Endodermal cell (in vitro differentiated cells): ENCODE data around the gene INPPL1. TPM values are rescaled to one million over a fixed set of nuclear protein-coding genes. Genes with fewer than 3 reads are reported as not detected.
"Not testable (repeated sequence)": the region's sequence is repeated elsewhere in the genome, so short reads cannot be mapped to it uniquely, and the experiment has no call there.

Source experiments
- DNase-seq: peaks from one replicate; pipeline ENCODE4 v3.0.0-alpha.2; 2017
- H3K27ac ChIP-seq: 2 replicates; pipeline ENCODE4 v1.5.1; 2013; ENCODE audit warnings: mild to moderate bottlenecking, low read depth, low read length, moderate library complexity
- H3K27me3 ChIP-seq: 2 replicates; pipeline ENCODE4 v1.6.1; 2013; ENCODE audit warnings: mild to moderate bottlenecking, low read length, moderate library complexity; ENCODE audit not compliant: insufficient read depth, control insufficient read depth, poor library complexity, severe bottlenecking
- H3K36me3 ChIP-seq: 2 replicates; pipeline ENCODE4 v1.7.0; 2013; ENCODE audit warnings: mild to moderate bottlenecking, low read length, moderate library complexity; ENCODE audit not compliant: control insufficient read depth, insufficient read depth
- H3K4me1 ChIP-seq: one replicate; pipeline ENCODE4 v1.7.0; 2013; ENCODE audit warnings: low read length; ENCODE audit not compliant: control insufficient read depth, insufficient read depth
- H3K4me3 ChIP-seq: 2 replicates; pipeline ENCODE4 v1.5.1; 2013; ENCODE audit warnings: mild to moderate bottlenecking, low read length, moderate library complexity
- H3K9ac ChIP-seq: 2 replicates; pipeline ENCODE4 v1.6.1; 2013; ENCODE audit warnings: mild to moderate bottlenecking, low read length, moderate library complexity; ENCODE audit not compliant: poor library complexity, severe bottlenecking; ENCODE audit errors: extremely low read depth
- H3K9me3 ChIP-seq: 2 replicates; pipeline ENCODE4 v1.6.1; 2013; ENCODE audit warnings: mild to moderate bottlenecking, low read length, moderate library complexity; ENCODE audit not compliant: control insufficient read depth
- H3K27ac Mint-ChIP-seq: 2 replicates; pipeline ENCODE4 v1.8.0; 2020; ENCODE audit warnings: mixed read lengths
- H3K27me3 Mint-ChIP-seq: 2 replicates; pipeline ENCODE4 v1.8.0; 2021; ENCODE audit warnings: mild to moderate bottlenecking, mixed read lengths; ENCODE audit not compliant: insufficient read depth
- H3K36me3 Mint-ChIP-seq: 2 replicates; pipeline ENCODE4 v1.8.0; 2020; ENCODE audit warnings: low read depth, mixed read lengths
- H3K4me1 Mint-ChIP-seq: 2 replicates; pipeline ENCODE4 v1.8.0; 2020; ENCODE audit warnings: mixed read lengths
- H3K4me3 Mint-ChIP-seq: 2 replicates; pipeline ENCODE4 v1.8.0; 2020; ENCODE audit warnings: mild to moderate bottlenecking, moderate library complexity, mixed read lengths
- H3K9me3 Mint-ChIP-seq: 2 replicates; pipeline ENCODE4 v1.8.0; 2020; ENCODE audit warnings: mild to moderate bottlenecking, mixed read lengths
- CTCF ChIP-seq: fragments of 200-600 bp; sonication (generic); conservative IDR thresholded peaks from 2 replicates; pipeline ENCODE4 v1.5.0; 2021; ENCODE audit warnings: antibody characterized with exemption, mild to moderate bottlenecking
- WGBS, 2 experiments: methylation state at CpG; one replicate each; pipeline versions ENCODE4 v1.1.5 to v1.1.7; 2013; ENCODE audit warnings: missing lambda C conversion rate in 2 of 2, mixed read lengths in 1 of 2; ENCODE audit not compliant: insufficient coverage in 1 of 2, insufficient read length in 1 of 2; 5-methylcytosine and 5-hydroxymethylcytosine counted together
- total RNA-seq, 2 donors: library from RNA; stranded (reverse); fragmentation: NEBNext Ultra II Directional in 1 of 2; extraction: Animal tissue kit (Norgen Biotek cat#: 25700) in 1 of 2; gene quantifications; 2 replicates in 1 of 2; 3 replicates in 1 of 2; pipeline ENCODE4 v1.2.1, GENCODE V29; 2021

INPPL1 gene
- total RNA-seq, 2 donors from 2014 or later: 230 to 325 TPM

GRCh38 chr11:72263361-72263760, 38.8 kb downstream of the INPPL1 start:
- 90 to 94% methylated on average over 2 to 4 of the region's 4 CpGs for WGBS, 2 experiments
- Mint-ChIP-seq H3K27me3 (no peaks in the 10 kb centered on the region), H3K4me1 (no peaks in the 10 kb centered on the region), H3K4me3 (no peak overlapping the region), H3K36me3 (no peaks in the 10 kb centered on the region), H3K9me3 (peaks cover 9% of the 10 kb centered on the region), H3K27ac (no peak overlapping the region)
- Histone ChIP-seq H3K36me3 (no peaks in the 10 kb centered on the region), H3K4me1 (no peaks in the 10 kb centered on the region), H3K9me3 (no peaks in the 10 kb centered on the region), H3K27me3 (no peaks in the 10 kb centered on the region), H3K9ac (no peak overlapping the region), H3K4me3 (peak overlapping the region; percentile 29), H3K27ac (no peak overlapping the region)
- DNase-seq: no peak
- no peak for TF ChIP-seq CTCF

GRCh38 chr11:72265951-72266350, 41.4 kb downstream of the INPPL1 start:
- Mint-ChIP-seq H3K9me3 (peaks cover 9% of the 10 kb centered on the region), H3K36me3 (no peaks in the 10 kb centered on the region), H3K27me3 (peaks cover 2% of the 10 kb centered on the region), H3K4me1 (no peaks in the 10 kb centered on the region), H3K4me3 (no peak overlapping the region), H3K27ac (no peak overlapping the region)
- Histone ChIP-seq H3K27me3 (no peaks in the 10 kb centered on the region), H3K9me3 (no peaks in the 10 kb centered on the region), H3K9ac (no peak overlapping the region), H3K27ac (no peak overlapping the region), H3K4me3 (no peak overlapping the region), H3K36me3 (no peaks in the 10 kb centered on the region), H3K4me1 (no peaks in the 10 kb centered on the region)
- TF ChIP-seq CTCF: no peak
- DNase-seq: no peak

GRCh38 chr11:72266960-72267359, 42.4 kb downstream of the INPPL1 start:
- not testable (repeated sequence) for H3K27ac Mint-ChIP-seq, H3K9me3 Mint-ChIP-seq, H3K4me3 ChIP-seq, H3K4me1 Mint-ChIP-seq, H3K4me1 ChIP-seq, H3K4me3 Mint-ChIP-seq, H3K9ac ChIP-seq, H3K36me3 ChIP-seq, H3K27ac ChIP-seq, H3K27me3 Mint-ChIP-seq, H3K9me3 ChIP-seq, H3K36me3 Mint-ChIP-seq, H3K27me3 ChIP-seq, DNase-seq
- WGBS, 2 experiments: 89 to 91% methylated on average over 4 to 5 of the region's 5 CpGs

- Mint-ChIP-seq H3K4me3 (no peak overlapping the region), H3K4me1 (no peaks in the 10 kb centered on the region), H3K27ac (no peak overlapping the region), H3K36me3 (no peaks in the 10 kb centered on the region), H3K27me3 (peaks cover 7% of the 10 kb centered on the region), H3K9me3 (peaks cover 9% of the 10 kb centered on the region)
- H3K27ac ChIP-seq: no peak overlapping the region
- no peak overlapping the region for H3K4me3 ChIP-seq
- H3K4me1 ChIP-seq: no peaks in the 10 kb centered on the region
- no peaks in the 10 kb centered on the region for H3K36me3 ChIP-seq
- no peaks in the 10 kb centered on the region for H3K9me3 ChIP-seq
- no peak overlapping the region for H3K9ac ChIP-seq
- no peak for DNase-seq
- no peak for TF ChIP-seq CTCF
- WGBS, 2 experiments: 81 to 90% methylated on average over 1 of the region's 2 CpGs
- H3K27me3 ChIP-seq: no peaks in the 10 kb centered on the region
Measured at GRCh38 chr11:72267956-72268617, 43.5 kb downstream of the INPPL1 start.
